Panc1 (cell line): Measurements from ENCODE around the gene PBX1.

ENCODE experiments used
- CTCF ChIP-seq: fragments of 450-650 bp; IDR thresholded peaks from 2 replicates; pipeline ENCODE4 v1.5.1; 2017; ENCODE audit warnings: mild to moderate bottlenecking
- POLR2AphosphoS5 ChIP-seq: IDR thresholded peaks from 2 replicates; pipeline ENCODE4 v1.6.1; 2012; ENCODE audit warnings: mild to moderate bottlenecking, low read depth, low read length, moderate library complexity
- TCF7L2 ChIP-seq: IDR thresholded peaks from 2 replicates; pipeline ENCODE4 v1.6.1; 2011; ENCODE audit warnings: mild to moderate bottlenecking, low read depth, low read length, inconsistent platforms
- TF ChIP-seq, protein P1 (sequence below), 2 experiments: IDR thresholded peaks; 2 replicates each; pipeline ENCODE4 v1.6.1; 2011 to 2012; ENCODE audit warnings: low read depth in 2 of 2, control low read depth in 1 of 2, low read length in 1 of 2, mild to moderate bottlenecking in 1 of 2, moderate library complexity in 1 of 2; ENCODE audit not compliant: insufficient read depth in 1 of 2

- TF ChIP-seq POLR2AphosphoS5 (no peak), CTCF (no peak), TCF7L2 (no peak)
- TF ChIP-seq, protein P1, sequence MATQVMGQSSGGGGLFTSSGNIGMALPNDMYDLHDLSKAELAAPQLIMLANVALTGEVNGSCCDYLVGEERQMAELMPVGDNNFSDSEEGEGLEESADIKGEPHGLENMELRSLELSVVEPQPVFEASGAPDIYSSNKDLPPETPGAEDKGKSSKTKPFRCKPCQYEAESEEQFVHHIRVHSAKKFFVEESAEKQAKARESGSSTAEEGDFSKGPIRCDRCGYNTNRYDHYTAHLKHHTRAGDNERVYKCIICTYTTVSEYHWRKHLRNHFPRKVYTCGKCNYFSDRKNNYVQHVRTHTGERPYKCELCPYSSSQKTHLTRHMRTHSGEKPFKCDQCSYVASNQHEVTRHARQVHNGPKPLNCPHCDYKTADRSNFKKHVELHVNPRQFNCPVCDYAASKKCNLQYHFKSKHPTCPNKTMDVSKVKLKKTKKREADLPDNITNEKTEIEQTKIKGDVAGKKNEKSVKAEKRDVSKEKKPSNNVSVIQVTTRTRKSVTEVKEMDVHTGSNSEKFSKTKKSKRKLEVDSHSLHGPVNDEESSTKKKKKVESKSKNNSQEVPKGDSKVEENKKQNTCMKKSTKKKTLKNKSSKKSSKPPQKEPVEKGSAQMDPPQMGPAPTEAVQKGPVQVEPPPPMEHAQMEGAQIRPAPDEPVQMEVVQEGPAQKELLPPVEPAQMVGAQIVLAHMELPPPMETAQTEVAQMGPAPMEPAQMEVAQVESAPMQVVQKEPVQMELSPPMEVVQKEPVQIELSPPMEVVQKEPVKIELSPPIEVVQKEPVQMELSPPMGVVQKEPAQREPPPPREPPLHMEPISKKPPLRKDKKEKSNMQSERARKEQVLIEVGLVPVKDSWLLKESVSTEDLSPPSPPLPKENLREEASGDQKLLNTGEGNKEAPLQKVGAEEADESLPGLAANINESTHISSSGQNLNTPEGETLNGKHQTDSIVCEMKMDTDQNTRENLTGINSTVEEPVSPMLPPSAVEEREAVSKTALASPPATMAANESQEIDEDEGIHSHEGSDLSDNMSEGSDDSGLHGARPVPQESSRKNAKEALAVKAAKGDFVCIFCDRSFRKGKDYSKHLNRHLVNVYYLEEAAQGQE (IDR thresholded peaks at IDR 0.05; ENCODE audit: insufficient read depth in 1 of 2, low read depth in 2 of 2, low read length in 1 of 2), result no peak
Observed at GRCh38 chr1:164583196-164583595, 24.2 kb downstream of the PBX1 start.
